HG02870 (cell line): Measurements from ENCODE around the gene TUBGCP2.

Source experiments
- ATAC-seq: cut with Tn5 transposase; IDR thresholded peaks from one replicate; pipeline ENCODE4 v1.9.1; 2021; ENCODE audit warnings: mild to moderate bottlenecking, moderate library complexity; ENCODE audit not compliant: unreplicated experiment

Gene TUBGCP2

GRCh38 chr10:133306941-133307379 is 1.7 kb downstream of the TUBGCP2 start:
- ATAC-seq, result no peak

- no peak for ATAC-seq
Measured at GRCh38 chr10:133306097-133306476, 2.6 kb downstream of the TUBGCP2 start.

GRCh38 chr10:133303206-133303605 is 5.5 kb downstream of the TUBGCP2 start:
- no peak for ATAC-seq

DNA sequence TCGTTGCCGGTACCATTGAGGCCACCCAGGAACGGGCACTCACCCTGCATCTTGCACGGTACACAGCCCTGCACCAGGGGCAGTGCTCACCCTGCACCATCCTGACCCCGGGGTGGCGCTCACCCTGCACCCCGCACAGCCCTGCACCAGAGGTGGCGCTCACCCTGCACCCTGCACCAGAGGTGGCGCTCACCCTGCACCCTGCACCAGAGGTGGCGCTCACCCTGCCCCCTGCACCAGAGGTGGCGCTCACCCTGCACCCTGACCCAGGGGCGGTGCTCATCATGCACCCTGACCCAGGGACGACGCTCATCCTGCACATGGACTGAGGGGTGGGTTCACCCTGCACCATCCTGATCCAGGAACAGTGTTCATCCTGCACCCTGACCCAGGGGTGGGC is 6.4 kb downstream of the TUBGCP2 start:
- ATAC-seq, result no peak

DNA sequence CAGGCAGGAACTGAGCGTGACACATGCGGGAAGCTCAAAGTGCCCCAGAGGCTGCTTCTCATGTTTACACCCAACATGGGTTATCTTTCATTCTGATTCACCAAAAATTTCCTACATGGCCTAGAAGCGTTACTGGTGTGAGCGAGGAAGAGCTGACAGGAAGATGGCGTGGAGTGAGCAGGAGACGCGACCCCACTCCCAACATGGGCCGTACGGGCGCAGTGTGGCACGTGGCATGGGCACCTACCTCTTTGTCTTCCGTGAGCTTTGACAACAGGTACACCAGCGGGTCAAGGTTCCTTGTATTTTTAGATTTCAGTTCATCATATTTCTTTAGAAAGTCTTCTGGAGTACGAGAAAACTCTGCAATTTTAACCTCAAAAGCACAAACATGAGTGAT is 8.9 kb downstream of the TUBGCP2 start:
- ATAC-seq, result no peak

DNA sequence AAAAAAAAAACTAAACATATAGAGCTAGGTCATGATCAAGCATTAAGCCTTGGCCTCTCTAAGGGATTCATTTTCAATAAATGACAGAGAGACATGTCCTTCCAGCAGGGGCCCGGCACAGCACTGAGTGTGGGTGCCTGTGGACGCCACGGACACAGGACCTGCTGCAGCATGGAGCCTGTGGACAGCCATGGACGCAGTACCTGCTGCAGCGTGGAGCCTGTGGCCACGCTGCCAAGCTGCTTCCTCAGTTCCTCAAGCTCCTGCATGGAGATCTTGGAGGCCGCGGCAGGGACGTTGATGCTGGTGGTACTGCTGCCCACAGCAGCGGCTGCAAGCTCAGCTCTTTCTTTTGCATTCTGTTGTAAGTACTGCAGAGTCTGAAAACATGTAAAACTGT is 9.4 kb downstream of the TUBGCP2 start:
- no peak for ATAC-seq

DNA sequence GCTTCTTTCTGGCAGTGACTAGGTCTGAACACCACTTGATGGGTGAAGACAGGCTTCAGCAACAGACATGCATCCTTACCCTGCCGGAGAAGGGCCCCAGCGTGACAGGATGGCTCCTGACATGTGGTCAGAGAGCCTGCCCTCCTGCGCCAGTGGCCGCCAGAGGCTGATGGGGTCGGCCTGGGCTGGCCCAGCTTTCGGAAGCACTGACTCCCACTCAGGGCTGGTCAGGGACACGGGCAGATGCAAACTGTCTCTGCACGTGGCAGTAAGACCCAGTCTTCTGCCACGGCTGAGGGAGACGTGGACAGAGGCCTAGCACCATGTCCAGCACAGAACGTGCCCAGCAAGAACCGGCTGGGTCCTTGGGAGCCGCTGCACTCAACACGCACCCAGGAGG is 10.2 kb downstream of the TUBGCP2 start:
- ATAC-seq, result no peak

DNA sequence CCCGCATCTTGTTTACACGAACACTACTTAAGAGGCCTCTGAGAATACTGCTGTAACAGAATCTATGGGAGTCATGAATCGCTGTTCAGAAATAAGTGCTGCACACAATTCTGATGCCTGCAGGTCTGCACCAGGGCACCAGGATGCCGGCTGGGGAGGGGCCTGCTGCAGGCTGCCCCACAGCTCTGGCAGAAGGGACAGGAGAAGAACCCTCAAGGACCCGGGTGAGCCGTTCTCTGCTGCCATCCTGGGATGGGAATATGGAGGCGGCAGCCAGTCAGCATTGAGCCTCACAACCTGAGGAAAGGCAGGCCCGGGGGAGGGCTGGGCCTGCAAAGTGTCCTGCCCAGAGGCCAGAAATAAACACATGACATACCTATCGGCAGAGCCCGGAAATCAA is 11.2 kb downstream of the TUBGCP2 start:
- no peak for ATAC-seq

GRCh38 chr10:133295426-133296320 is 13.0 kb downstream of the TUBGCP2 start:
- no peak for ATAC-seq

- no peak for ATAC-seq
Measured at GRCh38 chr10:133294189-133294588, 14.5 kb downstream of the TUBGCP2 start.

- ATAC-seq, result no peak
Measured at GRCh38 chr10:133293810-133294119, 14.9 kb downstream of the TUBGCP2 start.

GRCh38 chr10:133292919-133293809 is 15.5 kb downstream of the TUBGCP2 start:
- no peak for ATAC-seq

GRCh38 chr10:133289761-133290160 is 18.9 kb downstream of the TUBGCP2 start:
- ATAC-seq, result no peak

DNA sequence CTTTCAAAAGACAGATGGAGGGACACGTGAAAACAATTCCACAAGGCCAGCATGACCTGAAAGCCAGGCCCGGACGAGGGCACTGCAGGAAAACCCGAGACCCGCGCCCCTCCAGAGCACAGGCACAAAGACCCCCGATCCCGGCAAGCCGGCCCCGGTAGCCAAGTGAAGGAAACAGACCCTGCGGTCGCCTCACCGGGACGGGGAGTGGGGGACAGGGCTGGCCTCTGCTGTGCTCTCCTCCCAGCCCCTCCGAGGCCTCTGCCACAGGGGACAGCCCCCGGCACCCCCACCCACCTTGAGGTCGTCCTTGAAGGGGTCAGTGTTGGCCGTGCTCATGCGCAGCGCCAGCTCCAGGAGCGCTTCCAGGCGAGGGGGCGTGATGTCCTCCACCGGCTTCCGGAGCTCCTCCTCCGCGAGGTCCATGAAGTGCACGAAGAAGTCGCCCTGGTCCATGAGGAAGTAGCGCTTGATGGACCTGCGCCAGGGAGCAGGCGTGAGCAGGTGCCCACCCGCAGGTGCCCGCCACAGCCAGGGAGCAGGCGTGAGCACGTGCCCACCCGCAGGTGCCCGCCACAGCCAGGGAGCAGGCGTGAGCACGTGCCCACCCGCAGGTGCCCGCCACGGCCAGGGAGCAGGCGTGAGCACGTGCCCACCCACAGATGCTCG is 20.7 kb downstream of the TUBGCP2 start:
- ATAC-seq, result no peak

- no peak for ATAC-seq
Measured at GRCh38 chr10:133286366-133286765, 22.3 kb downstream of the TUBGCP2 start.

DNA sequence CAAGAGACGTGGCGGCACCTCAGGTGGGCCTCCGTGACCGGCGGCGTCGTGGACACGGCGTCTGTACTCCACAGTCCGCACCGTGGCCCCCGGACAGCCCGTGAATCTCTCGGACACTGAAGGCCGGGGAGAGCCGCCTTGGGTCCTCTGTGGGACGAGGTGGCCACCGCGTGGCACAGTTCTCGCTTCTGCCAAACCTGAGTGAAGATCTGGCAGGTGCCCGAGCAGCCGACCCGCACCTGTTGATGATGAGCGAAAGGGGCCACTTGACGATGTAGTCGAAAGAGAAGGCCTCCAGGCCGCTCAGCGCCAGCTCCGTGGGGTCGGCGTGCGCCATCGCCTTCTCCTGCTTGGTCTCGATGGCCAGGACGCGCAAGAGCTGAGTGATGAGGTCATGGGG is 23.5 kb downstream of the TUBGCP2 start:
- ATAC-seq, result no peak

GRCh38 chr10:133283931-133284330 is 24.7 kb downstream of the TUBGCP2 start:
- no peak for ATAC-seq

GRCh38 chr10:133282846-133283390 is 25.8 kb downstream of the TUBGCP2 start:
- no peak for ATAC-seq

- ATAC-seq, result no peak
Measured at GRCh38 chr10:133281628-133282372, 26.9 kb downstream of the TUBGCP2 start.

DNA sequence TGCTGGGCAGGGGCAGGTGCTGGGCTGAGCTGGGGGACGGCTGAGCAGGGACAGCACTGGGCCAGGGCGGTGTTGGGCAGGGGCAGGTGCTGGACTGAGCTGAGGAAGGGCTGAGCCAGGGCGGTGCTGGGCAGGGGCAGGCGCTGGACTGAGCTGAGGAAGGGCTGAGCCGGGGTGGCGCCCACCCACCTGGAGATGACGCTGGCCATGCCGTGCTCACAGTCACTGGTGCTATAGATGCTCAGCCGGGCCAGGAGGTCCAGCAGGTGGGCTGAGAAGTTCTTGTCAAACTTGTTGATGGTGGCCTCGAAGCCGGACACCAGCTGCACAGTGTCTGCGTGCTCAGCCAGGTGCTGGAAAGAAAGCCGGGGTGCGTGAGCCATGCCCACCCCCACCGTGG is 27.6 kb downstream of the TUBGCP2 start:
- ATAC-seq, result no peak
